ENCODE data around the gene HS3ST3B1. TPM values are rescaled to one million over a fixed set of nuclear protein-coding genes. Genes with fewer than 3 reads are reported as not detected.

HS3ST3B1 gene
- total and polyA plus RNA-seq, 8 donors = 0.81 to 3.6 (median 1.6) TPM; not detected in 2

- WGBS, 5 donors = 28 to 55% (median 39%) methylated on average over 3 of the region's 3 CpGs
- no peaks in the 10 kb centered on the region for H3K4me1 ChIP-seq
- H3K9me3 ChIP-seq = peaks cover 0 to 15% (median 11%) of the 10 kb centered on the region in 4 donors
- intact Hi-C loops (cut with DNase I; ENCODE audit: low total_unique reads) = no loop called here
- peak in 1 of 2 donors; percentile 26 for DNase-seq
- H3K27ac ChIP-seq = no peak overlapping the region
- no peaks in the 10 kb centered on the region for H3K27me3 ChIP-seq
- H3K36me3 ChIP-seq = no peaks in the 10 kb centered on the region
- H3K4me3 ChIP-seq = no peak overlapping the region
- TF ChIP-seq POLR2AphosphoS5 (IDR thresholded peaks at IDR 0.05) (no peak), EP300 (IDR thresholded peaks at IDR 0.05) (no peak), CTCF (IDR thresholded peaks at IDR 0.05) (no peak), POLR2A (IDR thresholded peaks at IDR 0.05) (no peak)
Measured at GRCh38 chr17:14396547-14396946, 95.7 kb downstream of the HS3ST3B1 start.

- Histone ChIP-seq H3K27me3 (no peaks in the 10 kb centered on the region), H3K36me3 (no peaks in the 10 kb centered on the region), H3K27ac (no peak overlapping the region), H3K4me3 (no peak overlapping the region), H3K9me3 (peaks cover 0 to 10% (median 6%) of the 10 kb centered on the region in 4 donors), H3K4me1 (no peaks in the 10 kb centered on the region)
- WGBS, 5 donors = 63 to 85% (median 67%) methylated on average over 1 of the region's 1 CpG
- no peak for TF ChIP-seq EP300 (IDR thresholded peaks at IDR 0.05)
- no peak for TF ChIP-seq CTCF (IDR thresholded peaks at IDR 0.05)
- TF ChIP-seq POLR2AphosphoS5 (IDR thresholded peaks at IDR 0.05) = no peak
- TF ChIP-seq POLR2A (IDR thresholded peaks at IDR 0.05) = no peak
- no peak for DNase-seq
- intact Hi-C loops (cut with DNase I; ENCODE audit: low total_unique reads) = no loop called here
Measured at GRCh38 chr17:14398766-14399165, 97.9 kb downstream of the HS3ST3B1 start.

Other genes starting within 250 kb of the HS3ST3B1 start
- gene COX10, start 231.6 kb upstream of the HS3ST3B1 start, total RNA-seq = 10 to 100 TPM in 4 of 5 donors, 1 to 10 TPM in 1; 7.6 to 40.4 (median 25.4) TPM
- gene COX10, start 231.6 kb upstream of the HS3ST3B1 start, polyA plus RNA-seq = 10 to 100 TPM in 1 of 3 donors, 1 to 10 TPM in 2; 8.5 to 16.3 (median 9.7) TPM
- not detected for gene CDRT15, start 64.2 kb upstream of the HS3ST3B1 start, total RNA-seq
- not detected for gene CDRT15, start 64.2 kb upstream of the HS3ST3B1 start, polyA plus RNA-seq